ENCODE results near the gene SHISA9.
"Not testable (repeated sequence)": the region's sequence is repeated elsewhere in the genome, so short reads cannot be mapped to it uniquely, and the experiment has no call there.

The SHISA9 gene

DNA sequence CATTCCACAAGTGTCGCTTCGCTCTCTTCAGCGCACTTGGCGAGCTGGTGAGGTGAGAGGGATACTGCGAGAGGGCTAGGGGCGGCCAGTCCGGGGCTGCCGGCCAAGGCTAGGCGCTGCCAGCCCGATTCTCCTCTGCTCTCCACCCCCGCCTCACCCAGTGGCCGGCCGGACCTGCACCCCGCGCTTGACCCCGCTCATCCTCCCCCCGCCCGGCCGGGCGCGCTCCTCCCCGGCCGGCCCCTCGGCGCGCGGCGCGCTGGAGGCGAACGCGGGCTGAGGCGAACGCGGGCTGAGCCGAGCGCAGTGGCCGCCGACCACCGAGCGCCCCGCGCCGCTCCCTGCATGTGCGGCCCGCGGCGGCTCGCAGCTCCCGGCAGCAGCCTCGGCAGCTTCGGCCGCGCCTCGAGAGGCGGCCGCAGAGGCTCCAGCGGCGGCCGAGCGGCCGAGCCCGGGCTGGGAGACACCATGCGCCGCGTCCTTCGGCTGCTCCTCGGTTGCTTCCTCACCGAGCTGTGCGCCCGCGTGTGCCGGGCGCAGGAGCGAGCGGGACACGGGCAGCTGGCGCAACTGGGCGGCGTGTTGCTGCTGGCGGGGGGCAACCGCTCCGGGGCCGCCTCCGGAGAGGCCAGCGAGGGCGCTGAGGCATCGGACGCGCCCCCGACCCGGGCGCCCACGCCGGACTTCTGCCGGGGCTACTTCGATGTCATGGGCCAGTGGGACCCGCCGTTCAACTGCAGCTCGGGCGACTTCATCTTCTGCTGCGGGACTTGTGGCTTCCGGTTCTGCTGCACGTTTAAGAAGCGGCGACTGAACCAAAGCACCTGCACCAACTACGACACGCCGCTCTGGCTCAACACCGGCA is at the start of gene SHISA9:
TSS of gene SHISA9 (plus strand) at position 2 of the 865 bp plus-strand sequence.
- DNase-seq (ENCODE audit: low read depth, low spot score) = no peak

DNA sequence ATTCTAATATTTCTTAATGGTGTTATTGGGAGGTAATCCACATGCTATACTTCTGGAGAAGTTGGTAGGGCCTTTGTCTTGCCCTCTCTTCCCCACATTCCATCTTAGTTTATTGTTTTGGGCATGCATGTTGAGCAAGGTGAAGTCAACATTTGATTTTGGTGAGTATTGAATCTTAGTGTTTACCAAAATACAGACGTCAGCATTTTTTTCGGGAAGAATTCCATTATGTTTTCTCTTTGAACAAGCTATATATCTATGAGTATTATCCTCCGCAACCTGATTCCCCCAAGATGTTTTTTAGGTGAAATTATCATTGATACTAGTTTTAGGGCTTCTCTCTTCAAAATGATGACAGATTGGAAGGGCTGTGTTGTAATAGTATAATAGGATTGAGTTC is 47.4 kb upstream of the SHISA9 start:
- no peak for DNase-seq (ENCODE audit: low read depth, low spot score)

DNA sequence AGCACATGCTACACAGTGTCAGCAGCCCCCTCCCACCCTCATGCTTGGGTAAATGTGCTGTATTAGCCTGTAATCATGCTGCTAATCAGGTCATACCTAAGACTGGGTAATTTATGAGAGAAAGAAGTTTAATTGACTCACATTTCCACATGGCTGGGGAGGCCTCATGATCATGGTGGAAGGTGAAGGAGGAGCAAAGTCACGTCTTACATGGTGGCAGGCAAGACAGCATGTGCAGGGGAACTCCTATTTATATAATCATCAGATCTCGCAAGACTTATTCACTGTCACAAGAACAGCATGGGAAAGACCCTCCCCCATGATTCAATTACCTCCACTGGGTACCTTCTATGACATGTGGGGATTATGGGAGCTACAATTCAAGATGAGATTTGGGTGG is 44.0 kb upstream of the SHISA9 start:
- DNase-seq (ENCODE audit: low read depth, low spot score) = not testable (repeated sequence)

DNA sequence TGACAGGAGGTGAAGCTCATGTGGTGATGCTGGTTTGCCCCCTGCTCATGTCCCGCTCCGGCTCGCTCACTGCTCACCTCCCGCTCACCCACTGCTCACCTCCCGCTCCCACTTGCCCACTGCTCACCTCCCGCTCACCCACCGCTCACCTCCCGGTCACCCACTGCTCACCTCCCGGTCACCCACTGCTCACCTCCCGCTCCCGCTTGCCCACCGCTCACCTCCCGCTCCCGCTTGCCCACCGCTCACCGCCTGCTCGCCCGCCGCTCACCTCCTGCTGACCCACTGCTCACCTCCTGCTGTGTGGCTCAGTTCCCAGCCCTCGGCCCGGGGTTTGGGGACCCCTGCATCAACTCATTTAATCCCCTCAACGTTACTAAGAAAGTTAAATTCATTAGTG is 39.1 kb upstream of the SHISA9 start:
- no peak for DNase-seq (ENCODE audit: low read depth, low spot score)

DNA sequence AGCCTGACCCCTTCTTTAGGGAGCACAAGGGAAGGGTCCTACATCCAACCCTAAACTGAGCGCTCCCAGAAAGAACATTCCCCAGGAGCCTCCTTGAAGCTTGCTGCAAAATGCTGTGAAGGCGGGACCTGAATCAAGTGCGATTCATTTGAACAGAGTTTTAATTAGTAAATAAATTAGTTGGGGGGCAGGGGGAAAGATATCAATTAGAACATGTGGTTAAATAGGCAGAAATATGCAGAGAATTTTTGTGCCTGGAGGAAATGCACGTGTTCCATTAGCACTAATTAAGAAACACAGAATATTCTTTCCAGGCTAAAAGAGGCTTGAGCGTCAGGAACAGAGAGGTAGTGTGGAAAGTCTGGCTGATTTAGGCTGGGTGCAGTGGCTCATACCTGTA is 38.5 kb upstream of the SHISA9 start:
- DNase-seq (ENCODE audit: low read depth, low spot score) = no peak

DNA sequence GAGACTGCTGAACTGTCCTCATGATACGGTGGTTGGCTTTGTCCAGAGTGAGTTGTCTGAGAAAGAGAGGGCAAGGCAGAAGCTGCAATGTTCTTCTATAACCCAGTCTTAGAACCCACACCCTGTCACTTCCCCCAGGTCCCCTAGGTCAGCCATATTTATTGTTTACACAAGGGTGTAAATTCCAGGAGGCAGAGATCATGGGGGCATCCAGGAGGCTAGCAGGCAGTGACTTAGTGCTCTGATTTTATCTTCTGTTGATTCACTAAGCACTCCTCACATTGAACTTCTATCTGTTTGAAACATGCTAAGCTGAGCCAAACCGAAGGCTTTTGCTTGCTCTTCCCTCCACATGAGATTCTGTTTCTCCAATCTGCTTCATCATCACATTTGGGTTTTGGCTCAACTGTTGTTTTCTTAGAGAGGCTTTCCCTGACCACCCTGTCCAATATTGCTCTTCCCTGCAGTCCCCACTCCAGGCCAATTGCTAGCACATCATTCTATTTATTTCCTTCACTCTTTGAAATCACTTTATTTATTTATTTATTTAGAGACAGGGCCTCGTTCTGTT is 34.3 kb upstream of the SHISA9 start:
- DNase-seq (ENCODE audit: low read depth, low spot score) = no peak

DNA sequence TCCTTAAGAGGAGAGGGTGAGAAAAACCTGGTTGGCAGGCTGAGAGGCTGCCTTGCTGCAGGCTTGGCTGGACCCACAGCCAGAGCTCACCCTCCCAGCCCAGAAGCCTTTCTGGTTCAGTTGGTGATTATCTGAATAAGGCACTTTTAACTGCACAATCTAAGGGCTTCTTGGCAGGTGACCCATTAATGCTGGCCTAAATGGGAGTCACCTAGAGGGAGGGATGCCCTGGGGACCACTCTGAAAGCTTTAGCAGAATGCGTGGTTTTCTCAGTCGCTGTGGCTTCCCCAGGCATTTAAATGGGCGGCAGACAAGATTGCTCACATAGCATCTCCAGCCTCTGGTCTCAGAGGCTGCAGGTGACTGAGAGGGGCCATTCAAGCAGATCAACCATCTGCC is 33.2 kb upstream of the SHISA9 start:
- no peak for DNase-seq (ENCODE audit: low read depth, low spot score)

DNA sequence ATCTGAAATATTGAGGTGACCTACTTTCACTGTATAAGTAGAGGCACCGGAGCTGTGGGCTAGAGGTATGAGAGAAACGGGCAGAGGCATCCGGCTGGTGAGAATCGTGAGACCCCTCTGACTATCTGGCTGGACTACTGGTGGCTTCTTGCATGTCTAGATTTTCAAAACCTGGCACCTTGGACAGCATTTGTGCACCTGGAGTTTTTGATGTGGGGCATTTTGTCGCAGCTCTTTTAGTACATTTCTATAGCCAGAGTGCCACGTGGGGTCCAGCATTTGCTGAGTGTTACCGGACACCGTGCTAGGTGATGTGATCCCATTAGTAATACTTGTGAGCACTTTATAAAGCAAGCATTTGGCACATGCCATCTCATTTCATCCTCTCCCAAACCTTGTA is 32.6 kb upstream of the SHISA9 start:
- DNase-seq (ENCODE audit: low read depth, low spot score) = no peak

DNA sequence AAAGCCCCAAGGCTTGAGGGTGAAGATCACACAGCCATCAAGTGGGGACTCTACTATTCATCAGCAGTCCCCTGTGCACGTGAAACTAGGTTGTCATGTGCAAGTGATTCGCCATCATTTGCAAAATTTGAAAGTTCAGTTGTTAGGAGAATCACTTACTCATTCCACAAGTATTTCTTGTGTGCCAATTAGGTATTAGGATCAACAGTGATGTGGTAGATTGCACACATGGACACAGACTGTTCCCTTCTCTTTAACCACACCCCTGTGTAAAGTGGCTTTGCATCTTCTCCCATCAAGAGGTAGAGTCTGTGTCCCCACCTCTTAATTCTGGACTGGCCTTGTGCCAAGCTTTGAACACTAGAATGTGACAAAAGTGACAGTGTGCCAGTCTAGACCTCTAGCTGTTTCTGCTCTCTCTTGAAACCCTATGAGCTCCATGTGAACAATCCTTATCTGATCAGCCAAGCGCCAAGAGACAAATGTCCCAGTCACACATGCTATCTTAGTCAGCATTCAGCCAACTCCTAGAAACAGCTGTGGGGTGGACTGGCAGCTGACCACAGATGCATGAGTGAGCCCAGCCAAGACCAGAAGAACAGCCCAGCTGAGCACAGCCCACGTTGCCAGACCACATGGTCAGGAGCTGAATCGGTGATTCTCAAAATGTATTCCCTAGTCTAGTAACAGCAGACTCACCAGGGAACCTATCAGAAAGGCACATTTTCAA is 31.5 kb upstream of the SHISA9 start:
- DNase-seq (ENCODE audit: low read depth, low spot score) = no peak

DNA sequence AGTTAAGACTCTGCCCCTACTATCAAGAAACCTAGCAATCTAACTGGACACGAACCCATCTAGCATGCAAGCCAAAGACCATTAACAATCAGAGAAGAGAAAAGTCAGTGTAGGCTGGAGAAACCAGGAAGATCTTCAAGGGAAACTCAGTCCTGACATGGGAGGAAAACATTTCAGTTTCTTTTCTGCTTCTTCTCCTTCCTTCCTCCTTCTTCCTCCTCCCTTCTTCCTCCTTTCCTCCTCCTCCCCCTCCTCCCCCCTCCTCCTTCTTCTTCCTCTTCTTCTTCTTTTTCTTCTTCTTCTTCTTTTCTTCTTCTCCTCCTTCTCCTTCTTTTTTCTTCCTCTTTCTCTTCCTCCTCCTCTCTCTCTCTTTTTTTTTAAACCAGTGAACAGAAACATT is 29.6 kb upstream of the SHISA9 start:
- DNase-seq (ENCODE audit: low read depth, low spot score) = no peak

DNA sequence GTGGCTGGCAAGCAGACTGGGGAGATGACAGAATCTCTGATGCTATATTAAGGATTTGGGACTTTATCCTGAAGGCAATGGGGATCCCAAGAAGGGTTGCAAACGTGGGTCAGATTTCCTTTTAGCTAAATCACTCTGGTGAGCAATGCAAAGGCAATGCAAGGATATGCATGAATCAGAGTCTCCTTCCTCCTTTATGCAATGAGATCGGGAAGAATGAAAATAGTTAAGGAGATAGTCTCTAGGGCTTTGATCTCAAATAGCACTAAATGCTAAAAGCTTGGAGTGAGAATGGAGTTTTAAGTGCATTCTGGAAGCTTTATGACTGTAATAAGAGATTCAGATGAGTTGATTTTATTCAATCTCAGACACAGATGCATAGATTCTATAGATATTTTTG is 27.2 kb upstream of the SHISA9 start:
- DNase-seq (ENCODE audit: low read depth, low spot score) = no peak

DNA sequence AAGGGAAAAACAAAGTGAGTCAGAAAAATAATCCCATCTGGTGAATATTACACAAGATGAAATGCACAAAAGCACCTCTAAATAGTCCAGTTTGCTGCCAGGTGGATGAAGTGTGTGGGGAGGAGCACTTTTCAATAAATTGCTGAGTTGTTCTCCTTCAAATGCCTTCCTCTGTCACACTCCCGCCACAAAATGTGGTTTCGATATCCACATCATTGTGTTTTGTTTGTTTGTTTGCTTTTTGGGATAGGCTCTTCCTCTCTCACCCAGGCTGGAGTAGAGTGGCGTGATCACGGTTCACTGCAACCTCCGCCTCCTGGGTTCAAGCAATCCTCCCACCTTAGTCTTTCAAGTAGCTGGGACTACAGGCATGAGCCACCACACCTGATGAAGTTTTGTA is 24.6 kb upstream of the SHISA9 start:
- DNase-seq (ENCODE audit: low read depth, low spot score) = no peak

DNA sequence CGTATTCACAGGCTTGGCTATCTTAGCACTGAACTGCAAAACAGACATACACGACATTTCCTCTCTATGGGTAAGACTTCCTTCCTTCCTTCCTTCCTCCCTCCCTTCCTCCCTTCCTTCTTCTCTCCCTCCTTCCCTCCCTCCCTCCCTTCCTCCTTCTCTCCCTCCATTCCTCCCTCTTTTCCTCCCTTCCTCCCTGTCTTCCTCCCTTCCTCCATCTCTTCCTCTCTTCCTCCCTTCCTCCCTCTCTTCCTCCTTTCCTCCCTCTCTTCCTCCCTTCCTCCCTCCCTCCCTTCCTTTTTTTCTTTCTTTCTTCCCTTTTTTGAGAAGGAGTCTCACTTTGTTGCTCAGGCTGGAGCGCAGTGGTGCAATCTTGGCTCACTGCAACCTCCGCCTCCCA is 22.4 kb upstream of the SHISA9 start:
- DNase-seq (ENCODE audit: low read depth, low spot score) = no peak

DNA sequence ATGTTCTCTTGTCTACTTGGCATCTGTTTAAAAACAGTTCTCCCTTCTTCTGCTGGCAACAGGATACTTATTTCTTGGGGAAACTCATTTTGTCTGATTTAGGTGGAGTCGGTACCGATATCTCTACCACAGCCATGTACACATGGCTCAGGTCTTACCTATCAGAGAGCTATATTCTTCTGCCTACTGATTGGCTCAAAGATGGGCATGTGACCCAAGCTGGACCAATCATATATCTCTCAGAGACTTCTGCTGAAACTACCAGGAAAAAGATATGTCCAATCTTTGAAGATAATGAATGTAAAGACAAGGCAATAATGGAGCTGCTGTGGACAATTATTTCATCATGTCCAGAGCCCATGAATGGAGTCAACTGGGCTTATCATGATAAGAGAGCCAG is 21.6 kb upstream of the SHISA9 start:
- no peak for DNase-seq (ENCODE audit: low read depth, low spot score)

DNA sequence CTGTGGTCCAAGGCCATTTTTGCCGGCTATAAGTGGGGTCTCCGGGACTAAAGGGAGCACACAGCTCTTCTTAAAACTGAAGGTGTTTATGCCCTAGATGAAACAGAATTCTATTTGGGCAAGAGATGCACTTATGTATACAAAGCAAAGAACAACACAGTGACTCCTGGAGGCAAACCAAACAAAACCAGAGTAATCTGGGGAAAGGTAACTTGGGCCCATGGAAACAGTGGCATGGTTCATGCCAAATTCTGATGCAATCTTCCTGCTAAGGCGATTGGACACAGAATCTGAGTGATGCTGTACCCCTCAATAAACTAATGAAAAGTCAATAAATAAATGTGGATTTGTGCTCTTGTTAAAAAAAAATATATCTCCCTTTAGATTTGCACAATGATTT is 20.2 kb upstream of the SHISA9 start:
- no peak for DNase-seq (ENCODE audit: low read depth, low spot score)

DNA sequence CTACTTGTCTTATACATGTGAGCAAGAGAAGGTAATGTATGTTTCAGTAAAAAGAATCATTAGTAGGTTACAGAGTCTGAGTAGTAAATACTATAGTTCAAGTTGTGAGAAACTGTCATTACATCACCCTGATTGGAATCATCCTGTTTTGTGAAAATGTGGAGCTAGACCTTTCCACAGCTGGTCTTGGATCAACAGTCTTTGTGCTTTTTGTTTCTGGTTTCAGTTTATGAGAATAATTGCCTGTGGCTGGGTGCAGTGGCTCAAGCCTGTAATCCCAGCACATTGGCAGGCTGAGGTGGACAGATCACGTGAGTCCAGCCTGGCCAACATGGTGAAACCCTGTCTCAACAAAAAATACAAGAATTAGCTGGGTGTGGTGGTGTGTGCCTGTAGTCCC is 19.7 kb upstream of the SHISA9 start:
- DNase-seq (ENCODE audit: low read depth, low spot score) = no peak

DNA sequence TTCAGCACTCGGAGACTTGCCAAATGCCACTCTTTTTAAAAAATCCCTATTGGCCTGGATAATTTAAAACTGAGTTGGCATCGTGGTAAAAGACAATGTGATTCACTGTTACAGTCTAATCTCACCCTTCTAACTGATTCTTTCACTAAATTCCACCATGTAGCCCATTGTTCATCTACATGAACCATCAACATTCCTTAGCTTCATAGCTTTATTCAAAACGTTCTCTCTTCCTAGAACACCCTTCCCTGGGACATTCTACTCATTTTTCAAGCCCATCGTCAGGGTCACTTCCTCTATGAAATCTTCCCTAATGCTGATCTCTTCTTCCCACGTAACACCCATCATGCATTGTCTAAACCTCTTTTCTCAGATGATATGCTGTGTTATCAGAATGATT is 15.7 kb upstream of the SHISA9 start:
- DNase-seq (ENCODE audit: low read depth, low spot score) = no peak

DNA sequence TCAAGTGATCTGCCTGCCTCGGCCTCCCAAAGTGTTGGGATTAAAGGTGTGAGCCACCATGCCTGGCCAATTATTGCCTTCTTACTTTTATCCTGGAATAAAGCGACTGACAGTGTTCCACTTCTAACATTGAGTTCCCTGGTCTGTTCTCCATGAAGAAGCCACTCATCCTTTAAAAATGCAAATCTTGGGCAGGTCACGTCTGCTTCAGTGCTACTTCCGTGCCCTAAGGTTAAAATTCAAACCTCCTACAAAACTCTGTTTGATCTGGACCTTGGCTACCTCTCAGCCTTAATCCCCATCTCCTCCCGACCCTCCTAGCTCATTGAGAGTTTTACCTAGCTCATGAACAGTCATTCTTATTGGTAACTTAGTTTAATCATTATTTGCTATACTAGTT is 9.6 kb upstream of the SHISA9 start:
- DNase-seq (ENCODE audit: low read depth, low spot score) = no peak

DNA sequence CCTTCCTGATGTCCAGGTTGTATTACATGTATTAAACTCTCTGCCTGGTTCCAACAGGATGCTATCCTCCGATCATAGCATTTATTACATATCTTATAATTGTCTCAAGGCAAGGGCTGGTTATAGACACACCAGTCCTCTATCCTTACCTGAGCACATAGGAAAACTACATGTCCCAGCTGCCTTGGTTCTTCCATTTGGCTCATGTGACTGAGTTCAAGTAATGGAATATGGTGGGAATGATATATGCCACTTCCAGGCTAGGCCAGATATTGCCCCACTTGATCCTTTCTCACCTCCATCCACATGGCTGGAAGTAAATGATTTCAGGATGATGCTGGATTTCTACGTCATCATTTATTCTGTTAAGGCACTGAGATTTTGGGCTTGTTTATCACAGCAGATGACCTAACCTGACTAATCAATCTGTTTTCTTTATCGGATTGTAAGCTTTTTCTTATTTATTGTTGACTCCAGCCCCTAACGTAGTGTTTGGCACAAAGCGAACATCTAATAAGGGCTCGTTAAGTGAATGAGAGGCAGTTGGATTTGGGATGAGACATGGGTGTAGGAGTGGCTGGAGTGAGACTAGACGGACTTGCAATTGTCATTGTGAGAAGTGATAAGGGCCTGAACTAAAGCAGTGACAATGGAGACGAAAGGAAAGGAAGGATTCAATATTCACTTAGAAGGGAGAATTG is 8.2 kb upstream of the SHISA9 start:
- no peak for DNase-seq (ENCODE audit: low read depth, low spot score)

DNA sequence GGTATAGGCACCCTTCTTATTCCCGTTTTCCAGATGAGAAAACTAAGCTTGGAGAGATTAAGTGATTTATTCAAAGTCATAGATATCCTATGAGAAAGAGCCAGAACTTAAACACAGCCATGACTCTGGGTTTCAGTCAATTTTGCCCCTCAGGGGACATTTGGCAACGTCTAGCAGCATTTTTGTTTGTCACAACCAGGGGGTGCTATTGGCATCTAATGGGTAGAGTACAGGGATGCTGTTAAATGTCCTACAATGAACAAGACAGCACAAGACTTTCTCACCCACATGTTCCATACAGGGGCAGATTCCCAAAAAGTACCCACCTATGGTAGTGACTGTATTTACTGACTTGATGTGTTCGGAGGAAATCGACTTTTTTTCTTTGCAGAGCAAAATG is 4.8 kb upstream of the SHISA9 start:
- no peak for DNase-seq (ENCODE audit: low read depth, low spot score)

DNA sequence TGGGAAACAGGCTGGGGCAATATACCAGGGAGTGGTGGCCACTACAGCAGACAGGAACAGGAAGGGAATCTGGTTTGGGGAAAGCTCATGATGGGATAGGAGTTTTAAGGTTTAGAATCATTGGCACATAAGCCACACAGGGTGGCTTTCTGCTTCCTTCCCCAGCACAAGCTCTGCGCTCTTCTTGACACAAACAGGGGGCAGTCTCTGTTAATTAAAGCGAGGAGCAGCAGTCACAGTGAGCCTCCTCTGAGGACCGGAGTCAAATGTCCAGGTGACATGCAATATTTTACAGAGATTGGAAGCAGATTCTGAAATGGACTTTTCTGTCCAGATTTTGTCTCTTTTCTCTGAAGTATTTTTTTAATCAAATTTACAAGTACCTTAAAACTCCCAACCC is 2.8 kb upstream of the SHISA9 start:
- DNase-seq (ENCODE audit: low read depth, low spot score) = no peak

DNA sequence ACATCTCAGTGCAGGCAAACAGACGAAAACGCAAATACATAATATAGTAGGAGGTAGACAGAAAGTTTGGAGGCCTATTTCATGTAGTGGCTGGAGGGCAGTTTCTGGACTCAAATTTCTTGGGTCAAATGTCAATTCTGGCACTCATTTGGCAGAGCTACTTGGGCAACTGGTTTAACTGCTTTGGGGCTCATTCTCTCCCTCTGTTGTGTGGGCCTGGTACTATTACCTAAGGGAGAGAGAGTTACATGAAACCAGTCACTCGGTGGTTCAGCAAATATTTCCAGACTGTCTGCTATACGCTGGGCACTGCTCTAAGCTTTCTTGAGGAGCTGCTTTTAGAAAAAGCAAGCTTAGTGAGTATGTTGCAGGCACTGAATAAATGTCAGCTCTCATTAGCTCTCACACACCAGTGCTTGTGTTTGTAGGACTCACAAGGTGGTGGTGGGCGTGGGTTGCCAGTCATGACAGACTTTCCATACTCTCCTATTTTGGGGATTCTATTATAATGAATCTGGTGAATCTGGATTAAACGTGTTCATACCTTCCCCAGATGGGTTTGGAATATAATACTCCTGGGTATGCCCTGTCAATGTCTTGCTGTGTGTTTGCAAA is 1.8 kb upstream of the SHISA9 start:
- DNase-seq (ENCODE audit: low read depth, low spot score) = no peak
